Keratinocyte (primary cell): ENCODE results near the gene SEMA7A.

Experiments used
- EZH2 ChIP-seq: IDR thresholded peaks from one replicate; pipeline ENCODE4 v1.6.1; 2012; ENCODE audit warnings: inconsistent platforms, mild to moderate bottlenecking, low read length, moderate library complexity
- TF ChIP-seq, protein P1 (sequence below), 3 experiments: IDR thresholded peaks in 1 of 3; conservative IDR thresholded peaks in 1 of 3; optimal IDR thresholded peaks in 1 of 3; 2 replicates in 2 of 3; 3 replicates in 1 of 3; pipeline versions ENCODE3 to v1.5.1; 2011; ENCODE audit warnings: low read length in 3 of 3, mild to moderate bottlenecking in 3 of 3, moderate library complexity in 2 of 3, control low read depth in 1 of 3, inconsistent platforms in 1 of 3; ENCODE audit not compliant: insufficient read depth in 2 of 3; ENCODE audit errors: extremely low read depth in 1 of 3

- TF ChIP-seq, protein P1, sequence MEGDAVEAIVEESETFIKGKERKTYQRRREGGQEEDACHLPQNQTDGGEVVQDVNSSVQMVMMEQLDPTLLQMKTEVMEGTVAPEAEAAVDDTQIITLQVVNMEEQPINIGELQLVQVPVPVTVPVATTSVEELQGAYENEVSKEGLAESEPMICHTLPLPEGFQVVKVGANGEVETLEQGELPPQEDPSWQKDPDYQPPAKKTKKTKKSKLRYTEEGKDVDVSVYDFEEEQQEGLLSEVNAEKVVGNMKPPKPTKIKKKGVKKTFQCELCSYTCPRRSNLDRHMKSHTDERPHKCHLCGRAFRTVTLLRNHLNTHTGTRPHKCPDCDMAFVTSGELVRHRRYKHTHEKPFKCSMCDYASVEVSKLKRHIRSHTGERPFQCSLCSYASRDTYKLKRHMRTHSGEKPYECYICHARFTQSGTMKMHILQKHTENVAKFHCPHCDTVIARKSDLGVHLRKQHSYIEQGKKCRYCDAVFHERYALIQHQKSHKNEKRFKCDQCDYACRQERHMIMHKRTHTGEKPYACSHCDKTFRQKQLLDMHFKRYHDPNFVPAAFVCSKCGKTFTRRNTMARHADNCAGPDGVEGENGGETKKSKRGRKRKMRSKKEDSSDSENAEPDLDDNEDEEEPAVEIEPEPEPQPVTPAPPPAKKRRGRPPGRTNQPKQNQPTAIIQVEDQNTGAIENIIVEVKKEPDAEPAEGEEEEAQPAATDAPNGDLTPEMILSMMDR (optimal IDR thresholded peaks at IDR 0.05 in 1 of 3, IDR thresholded peaks at IDR 0.05 in 1 of 3, conservative IDR thresholded peaks at IDR 0.05 in 1 of 3; ENCODE audit: extremely low read depth in 1 of 3, insufficient read depth in 2 of 3, low read length in 3 of 3): no peak
- no peak for TF ChIP-seq EZH2
Observed at GRCh38 chr15:74386496-74387140, 47.1 kb downstream of the SEMA7A start.
